Transverse colon (tissue), 4 donors: ENCODE measurements around the gene ATAD1. TPM values are rescaled to one million over a fixed set of nuclear protein-coding genes. Genes with fewer than 3 reads are reported as not detected.
A peak's percentile ranks its signal among the peaks of the same experiment; 100 is the strongest.

Experiments used
- DNase-seq: peaks from one replicate; pipeline ENCODE4 v3.0.0-alpha.2; 2019
- H3K27ac ChIP-seq, 4 donors: fragments of 200-600 bp; sonication (generic); 2 replicates each; pipeline ENCODE4 v1.5.1; 2016 to 2018; ENCODE audit warnings: inconsistent platforms in 4 of 4
- H3K27me3 ChIP-seq: fragments of 200-600 bp; sonication (generic); 2 replicates; pipeline ENCODE4 v1.5.1; 2017; ENCODE audit warnings: inconsistent platforms
- H3K36me3 ChIP-seq, 4 donors: fragments of 200-600 bp; sonication (generic); 2 replicates each; pipeline ENCODE4 v1.5.1; 2017 to 2019; ENCODE audit warnings: inconsistent platforms in 4 of 4
- H3K4me1 ChIP-seq, 4 donors: fragments of 200-600 bp; sonication (generic); 2 replicates each; pipeline ENCODE4 v1.5.1; 2017 to 2020; ENCODE audit warnings: inconsistent platforms in 4 of 4
- H3K4me3 ChIP-seq, 4 donors: fragments of 200-600 bp; sonication (generic); 1 replicate in 1 of 4; 2 replicates in 3 of 4; pipeline versions ENCODE4 v1.5.1 to v1.6.1; 2017 to 2019; ENCODE audit warnings: inconsistent platforms in 4 of 4
- H3K9me3 ChIP-seq, 2 donors: fragments of 200-600 bp; sonication (generic); 2 replicates each; pipeline ENCODE4 v1.5.1; 2017 to 2019; ENCODE audit warnings: inconsistent platforms in 2 of 2
- EP300 ChIP-seq: sonication (generic); formaldehyde crosslinking; IDR thresholded peaks from one replicate; pipeline ENCODE4 v1.6.1; 2017; ENCODE audit warnings: antibody characterized with exemption, low read depth
- POLR2A ChIP-seq: fragments of 450-650 bp; IDR thresholded peaks from one replicate; pipeline ENCODE4 v1.6.1; 2016; ENCODE audit warnings: antibody characterized with exemption, mild to moderate bottlenecking, moderate library complexity
- POLR2AphosphoS5 ChIP-seq, 3 donors: sonication (generic); formaldehyde crosslinking; IDR thresholded peaks; one replicate each; pipeline ENCODE4 v1.6.1; 2016; ENCODE audit warnings: antibody characterized with exemption in 3 of 3
- WGBS, 2 donors: methylation state at CpG; one replicate each; pipeline ENCODE4 v1.1.5; 2018; ENCODE audit warnings: low coverage in 1 of 2; 5-methylcytosine and 5-hydroxymethylcytosine counted together
- in situ Hi-C, 4 donors: fragments of 200-750 bp; cut with MboI; loops; one replicate each; pipeline versions ENCODE4 v1.15.0 to v1.15.1; 2017; ENCODE audit warnings: low sequenced_read_pairs in 3 of 4, low pct_ligation_motif_present in 1 of 4, low pct_unique_long_range_greater_than_20kb in 1 of 4
- intact Hi-C: fragments of 100-400 bp; cut with DNase I; formaldehyde crosslinking; loops from one replicate; pipeline ENCODE4 v1.15.1; 2023; ENCODE audit warnings: low total_unique reads
- total RNA-seq, 4 donors: library from RNA; depleted of rRNA; stranded (reverse); fragments of >200 nt; gene quantifications; one replicate each; pipeline ENCODE4 v1.1.0, GENCODE V29; 2016
- TF ChIP-seq, protein P1 (sequence below), 5 experiments: fragments of 200-600 bp in 3 of 5; fragments of 450-650 bp in 2 of 5; sonication (generic) in 3 of 5; IDR thresholded peaks; 1 replicate in 2 of 5; 2 replicates in 3 of 5; pipeline ENCODE4 v1.5.1; 2016 to 2017; ENCODE audit warnings: antibody characterized with exemption in 5 of 5, inconsistent platforms in 3 of 5, mild to moderate bottlenecking in 2 of 5, moderate library complexity in 1 of 5

Gene ATAD1
- total RNA-seq, 4 donors from 2014 or later = 8.6 to 43.5 (median 35.8) TPM

DNA sequence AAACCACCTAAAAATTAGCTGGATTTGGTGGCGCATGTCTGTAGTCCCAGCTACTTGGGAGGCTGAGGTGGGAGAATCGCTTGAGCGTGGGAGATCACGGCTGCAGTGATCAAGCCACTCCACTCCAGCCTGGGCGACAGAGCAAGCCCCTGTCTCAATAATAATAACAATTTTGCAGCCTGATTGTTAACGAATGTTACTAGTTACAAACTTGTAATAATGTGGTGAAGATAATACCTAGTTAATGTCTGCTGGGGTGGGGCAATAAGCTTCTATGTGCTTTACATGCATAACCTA, 1.2 kb upstream of the ATAD1 start:
- intact Hi-C loops = no loop called here
- Histone ChIP-seq H3K4me3 (peak overlapping the region in 1 of 4 donors; percentile 82), H3K36me3 (peaks cover 0 to under 1% (median 0%) of the 10 kb centered on the region in 4 donors), H3K4me1 (peaks cover 7 to 28% (median 21%) of the 10 kb centered on the region in 4 donors), H3K27me3 (no peaks in the 10 kb centered on the region), H3K9me3 (no peaks in the 10 kb centered on the region), H3K27ac (no peak overlapping the region)
- DNase-seq = no peak
- in situ Hi-C loops = no loop called here
- TF ChIP-seq, protein P1, sequence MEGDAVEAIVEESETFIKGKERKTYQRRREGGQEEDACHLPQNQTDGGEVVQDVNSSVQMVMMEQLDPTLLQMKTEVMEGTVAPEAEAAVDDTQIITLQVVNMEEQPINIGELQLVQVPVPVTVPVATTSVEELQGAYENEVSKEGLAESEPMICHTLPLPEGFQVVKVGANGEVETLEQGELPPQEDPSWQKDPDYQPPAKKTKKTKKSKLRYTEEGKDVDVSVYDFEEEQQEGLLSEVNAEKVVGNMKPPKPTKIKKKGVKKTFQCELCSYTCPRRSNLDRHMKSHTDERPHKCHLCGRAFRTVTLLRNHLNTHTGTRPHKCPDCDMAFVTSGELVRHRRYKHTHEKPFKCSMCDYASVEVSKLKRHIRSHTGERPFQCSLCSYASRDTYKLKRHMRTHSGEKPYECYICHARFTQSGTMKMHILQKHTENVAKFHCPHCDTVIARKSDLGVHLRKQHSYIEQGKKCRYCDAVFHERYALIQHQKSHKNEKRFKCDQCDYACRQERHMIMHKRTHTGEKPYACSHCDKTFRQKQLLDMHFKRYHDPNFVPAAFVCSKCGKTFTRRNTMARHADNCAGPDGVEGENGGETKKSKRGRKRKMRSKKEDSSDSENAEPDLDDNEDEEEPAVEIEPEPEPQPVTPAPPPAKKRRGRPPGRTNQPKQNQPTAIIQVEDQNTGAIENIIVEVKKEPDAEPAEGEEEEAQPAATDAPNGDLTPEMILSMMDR (IDR thresholded peaks at IDR 0.05) = no peak
- 88 to 89% methylated on average over 5 to 6 of the region's 6 CpGs for WGBS, 2 donors

DNA sequence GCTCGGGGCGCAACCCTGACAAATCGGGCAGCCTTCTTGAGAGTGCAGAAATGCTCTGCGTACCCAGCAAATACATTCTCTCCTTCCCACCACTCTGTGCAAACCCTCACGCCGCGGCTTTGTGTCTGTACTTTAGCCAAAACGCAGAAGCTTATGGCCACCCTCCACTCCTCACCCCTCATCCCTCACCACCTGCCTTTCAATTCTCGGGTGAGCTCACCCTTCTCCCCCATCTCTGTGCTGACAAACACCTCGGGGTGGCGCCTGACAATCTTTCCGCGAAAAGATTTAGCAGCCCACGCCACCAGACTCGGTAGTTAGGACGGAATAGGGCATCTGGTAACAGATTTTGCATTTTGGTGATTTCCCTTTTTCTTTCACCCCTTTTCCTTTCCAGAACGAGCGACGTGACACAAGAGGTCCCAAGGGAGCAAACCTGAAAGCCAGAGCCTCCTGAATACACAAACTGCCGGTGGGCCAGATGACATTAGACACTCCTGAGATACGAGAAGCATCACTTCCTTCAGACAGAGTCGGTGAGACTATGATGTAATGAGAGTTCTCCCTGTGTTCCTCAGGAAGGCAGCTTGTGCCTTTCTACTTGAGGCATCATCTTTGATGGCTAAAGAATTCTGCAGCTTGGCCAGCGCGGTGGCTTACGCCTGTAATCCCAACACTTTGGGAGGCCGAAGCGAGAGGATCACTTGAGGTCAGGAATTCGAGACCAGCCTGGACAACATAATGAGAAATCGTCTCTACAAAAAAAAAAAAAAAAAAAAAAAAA, 671 bp upstream of the ATAD1 start:
- 0 to 13% methylated on average over 17 to 29 of the region's 29 CpGs for WGBS, 2 donors
- intact Hi-C loops = no loop called here
- H3K4me1 ChIP-seq = peaks cover 7 to 29% (median 21%) of the 10 kb centered on the region in 4 donors
- H3K9me3 ChIP-seq = no peaks in the 10 kb centered on the region
- TF ChIP-seq POLR2A (no peak), POLR2AphosphoS5 (IDR thresholded peaks at IDR 0.05) (peak in 1 of 3 donors; percentile 19), EP300 (no peak)
- TF ChIP-seq, protein P1 (IDR thresholded peaks at IDR 0.05) = no peak
- peak overlapping the region; percentile 63 to 82 (median 73) for H3K4me3 ChIP-seq
- in situ Hi-C loops = no loop called here
- H3K27me3 ChIP-seq = no peaks in the 10 kb centered on the region
- peak overlapping the region; percentile 91 to 94 (median 92) for H3K27ac ChIP-seq
- peaks cover 0 to 6% (median 0%) of the 10 kb centered on the region in 4 donors for H3K36me3 ChIP-seq
- DNase-seq = peak; percentile 54

DNA sequence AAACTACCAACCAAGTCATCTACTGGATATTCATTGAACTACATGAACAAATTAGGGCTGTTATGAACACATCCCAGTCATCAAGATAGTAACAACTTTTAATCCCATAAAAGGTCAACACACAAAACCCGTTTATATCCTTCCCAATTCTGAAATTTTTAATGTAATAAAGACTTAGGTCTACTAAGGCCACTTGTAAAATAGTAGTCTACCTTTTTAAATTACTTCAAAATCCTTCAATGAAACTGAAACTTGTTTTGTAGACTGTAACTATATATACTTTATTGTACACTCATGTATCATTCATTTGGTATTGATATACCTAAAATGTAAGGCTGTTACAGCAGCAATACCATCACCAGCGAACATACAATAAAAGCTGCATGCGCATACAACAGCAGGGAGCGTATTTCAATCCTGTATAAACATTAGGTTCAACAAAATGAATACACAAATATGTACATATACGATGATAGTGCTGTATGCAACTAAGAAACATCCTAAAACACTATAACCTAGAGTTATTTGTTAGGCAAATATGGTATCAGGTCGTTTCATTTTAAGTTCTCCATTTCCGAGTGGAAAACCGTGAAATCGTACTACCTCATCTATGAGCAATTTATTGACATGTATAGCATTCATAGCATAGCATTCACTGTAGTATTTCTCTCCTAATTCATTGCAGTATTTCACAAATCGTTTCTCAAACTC, 973 bp downstream of the ATAD1 start:
- TF ChIP-seq, protein P1 (IDR thresholded peaks at IDR 0.05) = no peak
- no peak for TF ChIP-seq POLR2AphosphoS5 (IDR thresholded peaks at IDR 0.05)
- no peak for TF ChIP-seq EP300
- no peak for TF ChIP-seq POLR2A
- peaks cover 0 to 23% (median 0%) of the 10 kb centered on the region in 4 donors for H3K36me3 ChIP-seq
- no peak for DNase-seq
- H3K9me3 ChIP-seq = no peaks in the 10 kb centered on the region
- intact Hi-C loops = no loop called here
- H3K27ac ChIP-seq = peak overlapping the region; percentile 91 to 94 (median 92)
- peak overlapping the region; percentile 63 to 82 (median 73) for H3K4me3 ChIP-seq
- WGBS, 2 donors = 10 to 13% methylated on average over 10 of the region's 10 CpGs
- H3K27me3 ChIP-seq = no peaks in the 10 kb centered on the region
- in situ Hi-C loops = no loop called here
- H3K4me1 ChIP-seq = peaks cover 7 to 29% (median 21%) of the 10 kb centered on the region in 4 donors

DNA sequence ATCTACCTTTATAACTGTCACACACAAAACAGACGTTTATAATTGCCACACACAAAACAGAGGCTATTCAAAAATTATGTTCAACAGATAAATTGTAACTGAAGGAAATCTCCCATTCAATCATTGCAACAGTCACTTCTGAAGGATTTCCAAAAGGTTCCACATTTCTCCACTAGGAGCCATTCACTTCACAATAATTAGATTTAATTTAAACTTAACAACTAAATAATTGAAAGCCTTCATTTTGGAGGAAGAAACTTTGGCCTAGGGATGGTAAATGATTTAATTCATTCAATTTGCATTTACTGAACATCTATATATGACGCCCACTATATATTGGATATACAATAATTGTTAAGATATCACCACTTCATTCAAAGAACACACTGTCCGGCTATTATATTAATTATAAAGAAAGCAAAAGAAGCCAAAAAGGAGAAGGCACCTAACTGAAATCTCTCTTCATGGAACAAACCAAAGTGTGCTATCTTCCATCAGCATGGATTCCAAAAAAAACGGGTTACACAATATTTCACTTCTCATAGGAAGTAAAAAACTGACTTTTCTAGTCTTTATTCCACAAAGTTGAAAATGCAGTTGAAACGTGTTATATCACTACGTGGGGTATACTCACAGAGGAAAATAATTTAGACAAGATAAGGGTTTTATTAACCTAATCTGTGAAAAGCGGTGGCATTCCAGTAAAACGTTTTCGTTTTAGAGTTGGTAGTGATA, 1.7 kb downstream of the ATAD1 start:
- intact Hi-C loops = no loop called here
- Histone ChIP-seq H3K36me3 (peaks cover 0 to 26% (median 0%) of the 10 kb centered on the region in 4 donors), H3K27me3 (no peaks in the 10 kb centered on the region), H3K27ac (peak overlapping the region; percentile 91 to 94 (median 92)), H3K4me3 (peak overlapping the region in 1 of 4 donors; percentile 82), H3K4me1 (peaks cover 7 to 29% (median 21%) of the 10 kb centered on the region in 4 donors), H3K9me3 (no peaks in the 10 kb centered on the region)
- DNase-seq = no peak
- WGBS, 2 donors = 41 to 43% methylated on average over 9 of the region's 9 CpGs
- in situ Hi-C loops = no loop called here
- TF ChIP-seq, protein P1 (IDR thresholded peaks at IDR 0.05) = peak in 1 of 5 experiments; percentile 12
- no peak for TF ChIP-seq POLR2AphosphoS5 (IDR thresholded peaks at IDR 0.05)
